ENCODE data around the gene C9orf50. TPM values are rescaled to one million over a fixed set of nuclear protein-coding genes. Genes with fewer than 3 reads are reported as not detected.

The C9orf50 gene
- total RNA-seq, 4 donors from 2014 or later, result not detected

- no peak for TF ChIP-seq CTCF (IDR thresholded peaks at IDR 0.05; ENCODE audit: low read depth)
Measured at GRCh38 chr9:129607027-129607387, 13.9 kb downstream of the C9orf50 start.

GRCh38 chr9:129606161-129607026, 14.5 kb downstream of the C9orf50 start:
- no peak for TF ChIP-seq CTCF (IDR thresholded peaks at IDR 0.05; ENCODE audit: low read depth)

- no peak for TF ChIP-seq CTCF (IDR thresholded peaks at IDR 0.05; ENCODE audit: low read depth)
Measured at GRCh38 chr9:129604766-129605163, 16.1 kb downstream of the C9orf50 start.

GRCh38 chr9:129604056-129604765, 16.7 kb downstream of the C9orf50 start:
- no peak for TF ChIP-seq CTCF (IDR thresholded peaks at IDR 0.05; ENCODE audit: low read depth)

- no peak for TF ChIP-seq CTCF (IDR thresholded peaks at IDR 0.05; ENCODE audit: low read depth)
Measured at GRCh38 chr9:129602598-129603415, 18.1 kb downstream of the C9orf50 start.

GRCh38 chr9:129601082-129601674, 19.7 kb downstream of the C9orf50 start:
- TF ChIP-seq CTCF (IDR thresholded peaks at IDR 0.05; ENCODE audit: low read depth), result no peak

All from subcutaneous adipose tissue (tissue), 4 donors.